Measurements from ENCODE around the gene FAM43A. TPM values are rescaled to one million over a fixed set of nuclear protein-coding genes. Genes with fewer than 3 reads are reported as not detected.

FAM43A gene
- total and polyA plus RNA-seq, 8 donors, result 1.2 to 2.8 (median 1.7) TPM

DNA sequence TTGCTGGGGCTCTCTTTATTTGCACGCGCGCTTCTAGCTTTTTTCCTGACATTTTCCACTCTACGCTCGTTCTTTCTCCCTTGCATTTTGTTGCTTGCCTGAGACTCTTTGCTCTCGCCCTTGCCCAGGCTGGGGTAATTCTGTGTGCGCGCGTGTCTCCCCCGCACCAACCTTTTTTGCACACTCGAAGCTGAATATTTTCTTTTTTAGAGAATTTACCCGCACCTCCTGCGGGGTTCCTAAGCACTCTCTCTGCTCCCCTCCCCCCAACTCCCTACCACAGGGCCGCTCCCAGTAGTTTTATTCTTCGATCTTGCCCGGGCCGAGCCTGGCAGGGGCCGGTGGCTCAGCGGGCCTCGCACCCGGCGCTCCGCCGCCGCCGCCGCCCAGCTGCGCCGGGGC lies 732 bp downstream of the FAM43A start:
- Histone ChIP-seq H3K36me3 (no peaks in the 10 kb centered on the region), H3K4me1 (peaks cover 10% of the 10 kb centered on the region in 3 donors), H3K27me3 (peaks cover 0 to 19% (median 0%) of the 10 kb centered on the region in 4 donors), H3K4me3 (peak overlapping the region; percentile 20 to 45 (median 42)), H3K9me3 (no peaks in the 10 kb centered on the region), H3K27ac (no peak overlapping the region)
- FAIRE-seq (no peak), DNase-seq (no peak), ATAC-seq (no peak)
- intact Hi-C loops (cut with DNase I), result loop anchor here in 1 of 3 donors (5.0 kb wide), 1 partner anchor 421 kb away; no protein-coding TSS in a partner anchor
- no peak for TF ChIP-seq CTCF (IDR thresholded peaks at IDR 0.05)
- 2 to 3% methylated on average over 29 of the region's 29 CpGs for WGBS, 2 donors

DNA sequence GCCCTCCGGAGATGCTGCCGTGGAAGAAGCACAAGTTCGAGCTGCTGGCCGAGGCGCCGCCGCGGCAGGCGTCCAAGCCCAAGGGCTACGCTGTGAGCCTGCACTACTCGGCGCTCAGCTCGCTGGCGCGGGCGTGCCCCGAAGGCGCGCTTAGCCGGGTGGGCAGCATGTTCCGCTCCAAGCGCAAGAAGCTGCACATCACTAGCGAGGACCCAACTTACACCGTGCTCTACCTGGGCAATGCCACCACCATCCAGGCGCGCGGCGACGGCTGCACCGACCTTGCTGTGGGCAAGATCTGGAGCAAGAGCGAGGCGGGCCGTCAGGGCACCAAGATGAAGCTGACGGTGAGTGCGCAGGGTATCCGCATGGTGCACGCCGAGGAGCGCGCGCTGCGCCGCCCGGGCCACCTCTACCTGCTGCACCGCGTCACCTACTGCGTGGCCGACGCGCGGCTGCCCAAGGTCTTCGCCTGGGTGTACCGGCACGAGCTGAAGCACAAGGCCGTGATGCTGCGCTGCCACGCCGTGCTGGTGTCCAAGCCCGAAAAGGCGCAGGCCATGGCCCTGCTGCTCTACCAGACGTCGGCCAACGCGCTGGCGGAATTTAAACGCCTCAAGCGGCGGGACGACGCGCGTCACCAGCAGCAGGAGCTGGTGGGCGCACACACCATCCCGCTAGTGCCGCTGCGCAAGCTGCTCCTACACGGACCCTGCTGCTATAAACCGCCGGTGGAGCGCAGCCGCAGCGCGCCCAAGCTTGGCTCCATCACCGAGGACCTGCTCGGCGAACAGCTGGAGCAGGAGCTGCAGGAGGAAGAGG lies 1.3 kb downstream of the FAM43A start:
- FAIRE-seq, result no peak
- Histone ChIP-seq H3K4me1 (peaks cover 10% of the 10 kb centered on the region in 3 donors), H3K36me3 (no peaks in the 10 kb centered on the region), H3K27me3 (peaks cover 0 to 19% (median 0%) of the 10 kb centered on the region in 4 donors), H3K9me3 (no peaks in the 10 kb centered on the region), H3K4me3 (peak overlapping the region; percentile 20 to 45 (median 42)), H3K27ac (no peak overlapping the region)
- WGBS, 2 donors, result 2 to 3% methylated on average over 80 to 86 of the region's 86 CpGs
- TF ChIP-seq CTCF (IDR thresholded peaks at IDR 0.05), result no peak
- ATAC-seq, result peak in 3 of 4 donors; percentile 11 to 19 (median 12)
- peak in 4 of 6 donors; percentile 23 to 74 (median 48) for DNase-seq
- intact Hi-C loops (cut with DNase I), result loop anchor here in 1 of 3 donors (5.0 kb wide), 1 partner anchor 420 kb away; no protein-coding TSS in a partner anchor

DNA sequence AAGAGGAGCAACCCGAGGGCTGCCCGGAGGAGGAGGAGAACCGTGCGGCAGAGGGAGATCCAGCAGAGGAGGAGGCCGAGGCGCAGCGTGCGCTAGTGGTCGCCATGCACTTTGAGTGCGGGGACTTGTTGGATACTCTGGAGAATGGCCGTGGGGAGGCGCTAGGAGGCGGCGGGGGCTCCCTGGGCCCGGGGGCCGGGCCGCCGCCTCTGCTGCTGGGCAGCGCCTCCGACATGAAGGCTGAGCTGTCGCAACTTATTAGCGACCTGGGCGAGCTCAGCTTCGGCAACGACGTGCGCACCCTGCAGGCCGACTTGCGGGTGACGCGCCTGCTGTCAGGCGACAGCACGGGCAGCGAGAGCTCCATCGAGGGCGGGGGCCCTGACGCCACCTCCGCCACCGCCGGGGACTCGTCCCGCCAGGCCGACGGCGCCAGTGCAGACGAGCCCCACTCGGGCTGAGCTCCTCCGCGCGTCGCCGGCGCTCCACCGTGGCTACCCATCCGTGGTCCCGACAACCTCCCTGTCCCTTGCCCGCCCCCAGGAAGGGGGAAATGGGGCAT lies 2.0 kb downstream of the FAM43A start:
- intact Hi-C loops (cut with DNase I), result loop anchor here in 1 of 3 donors (5.0 kb wide), 1 partner anchor 420 kb away; no protein-coding TSS in a partner anchor
- peaks cover 10% of the 10 kb centered on the region in 3 donors for H3K4me1 ChIP-seq
- peaks cover 0 to 19% (median 0%) of the 10 kb centered on the region in 4 donors for H3K27me3 ChIP-seq
- no peaks in the 10 kb centered on the region for H3K9me3 ChIP-seq
- peak overlapping the region; percentile 20 to 45 (median 42) for H3K4me3 ChIP-seq
- 2 to 3% methylated on average over 41 to 57 of the region's 57 CpGs for WGBS, 2 donors
- ATAC-seq (peak; percentile 52 to 61 (median 57)), FAIRE-seq (no peak), DNase-seq (peak in 5 of 6 donors; percentile 41 to 80 (median 66))
- H3K27ac ChIP-seq, result peak overlapping the region in 3 of 4 donors; percentile 6 to 47 (median 30)
- no peaks in the 10 kb centered on the region for H3K36me3 ChIP-seq
- TF ChIP-seq CTCF (IDR thresholded peaks at IDR 0.05), result no peak

DNA sequence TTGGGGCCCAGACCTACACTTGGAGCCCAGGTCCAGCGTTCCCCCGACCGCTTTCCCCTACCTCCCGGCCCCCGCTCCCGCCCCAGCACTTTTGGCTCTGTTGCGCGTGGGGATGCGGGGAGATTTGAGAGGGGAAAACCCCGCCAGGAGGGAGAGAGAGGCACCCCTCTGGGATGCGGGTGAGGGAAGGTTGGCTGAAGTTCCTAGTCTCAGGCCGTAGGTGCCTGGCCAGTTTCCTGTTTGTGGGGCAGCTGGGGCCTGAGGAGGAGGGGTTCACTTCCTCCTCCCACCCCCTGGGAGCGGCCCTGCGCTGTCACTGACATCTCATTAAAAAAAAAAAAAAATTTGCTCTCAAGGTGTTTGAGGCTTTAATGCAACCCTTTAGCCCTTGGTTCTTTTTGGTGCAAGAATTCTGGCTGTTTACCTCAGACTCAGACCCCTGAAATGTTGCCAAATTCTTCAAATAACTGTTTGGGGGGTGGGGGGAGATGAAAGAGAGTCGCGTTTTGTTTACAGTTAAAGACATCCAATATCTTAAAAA lies 2.6 kb downstream of the FAM43A start:
- FAIRE-seq (no peak), DNase-seq (peak in 1 of 6 donors; percentile 37)
- 24 to 26% methylated on average over 16 of the region's 16 CpGs for WGBS, 2 donors

More for the DNA sequence above, 2.6 kb downstream of the FAM43A start:
- Histone ChIP-seq H3K9me3 (no peaks in the 10 kb centered on the region), H3K4me3 (peak overlapping the region in 2 of 4 donors; percentile 40 to 45), H3K4me1 (peaks cover 6 to 10% (median 10%) of the 10 kb centered on the region in 3 donors), H3K27me3 (peaks cover 0 to 19% (median 0%) of the 10 kb centered on the region in 4 donors), H3K36me3 (no peaks in the 10 kb centered on the region), H3K27ac (peak overlapping the region in 3 of 4 donors; percentile 6 to 47 (median 30))
- intact Hi-C loops (cut with DNase I), result loop anchor here in 1 of 3 donors (5.0 kb wide), 1 partner anchor 419 kb away; no protein-coding TSS in a partner anchor
- ATAC-seq, result peak in 3 of 4 donors; percentile 17 to 29 (median 24)
- no peak for TF ChIP-seq CTCF (IDR thresholded peaks at IDR 0.05)

Measured in pancreas (tissue), 10 donors.